ENCODE results near the gene FAM50A. TPM values are rescaled to one million over a fixed set of nuclear protein-coding genes. Genes with fewer than 3 reads are reported as not detected.
"Not testable (repeated sequence)": the region's sequence is repeated elsewhere in the genome, so short reads cannot be mapped to it uniquely, and the experiment has no call there.

FAM50A gene
- total RNA-seq, 1 experiment from 2014 or later = 57.4 TPM

DNA sequence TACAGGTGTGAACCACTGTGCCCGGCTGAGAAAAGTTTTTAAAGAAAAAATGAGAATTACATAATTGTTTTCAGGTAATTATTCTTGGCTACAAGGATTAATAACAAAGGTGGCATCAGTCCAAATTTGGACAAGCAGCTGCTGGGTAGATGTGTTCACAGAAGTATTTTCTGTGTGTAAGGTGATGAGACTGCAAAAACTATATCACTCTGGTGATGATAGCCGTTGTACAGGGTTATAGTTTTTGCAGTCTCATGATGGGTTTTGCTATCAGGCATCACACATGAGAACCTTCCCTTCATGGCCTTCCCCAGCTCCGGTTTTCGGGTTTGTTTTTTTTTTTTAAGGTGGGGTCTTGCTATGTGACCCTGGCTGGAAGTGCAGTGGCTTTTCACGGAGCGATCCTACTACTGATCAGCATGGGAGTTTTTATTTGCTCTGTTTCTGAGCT lies 51.6 kb downstream of the FAM50A start:
- H3K23me2 ChIP-seq (ENCODE audit: insufficient read length, low read depth, low read length, poor library complexity, severe bottlenecking) = no peaks in the 10 kb centered on the region
- H2AK5ac ChIP-seq (ENCODE audit: insufficient read length, low read length) = no peak overlapping the region
- WGBS (ENCODE audit: extremely low coverage, insufficient read length, low lambda C conversion rate) = no CpG with 5 or more reads among the region's 6 CpGs

GRCh38 chrX:154496591-154497137 lies 52.7 kb downstream of the FAM50A start:
- H3K9me3 Mint-ChIP-seq = peaks cover 51 to 61% of the 10 kb centered on the region in 2 experiments
- H2AFZ ChIP-seq (ENCODE audit: low read length); H3K4me3 Mint-ChIP-seq; H3K14ac ChIP-seq (ENCODE audit: insufficient read depth, low read length); H3K27me3 Mint-ChIP-seq (ENCODE audit: low read depth); H3K27ac Mint-ChIP-seq; H3K9me3 ChIP-seq (ENCODE audit: control insufficient read depth, low read depth, low read length); H4K91ac ChIP-seq (ENCODE audit: insufficient read length, low read depth, low read length); H4K20me1 ChIP-seq (ENCODE audit: control insufficient read depth, insufficient read depth, insufficient read length); H3K9ac ChIP-seq (ENCODE audit: extremely low read depth, insufficient read length, low read length); H3K27ac ChIP-seq (ENCODE audit: insufficient read length, low read depth, low read length); H3K4me2 ChIP-seq (ENCODE audit: insufficient read depth, insufficient read length, low read length); H3T11ph ChIP-seq (ENCODE audit: low read length); H3K36me3 Mint-ChIP-seq (ENCODE audit: insufficient read depth in 1 of 3, low read depth in 3 of 3); H2BK5ac ChIP-seq (ENCODE audit: insufficient read length, low read length); DNase-seq; H3K56ac ChIP-seq (ENCODE audit: insufficient read length, low read depth, low read length); H4K5ac ChIP-seq (ENCODE audit: insufficient read length, low read depth, low read length); H2BK15ac ChIP-seq (ENCODE audit: low read depth, low read length); H4K8ac ChIP-seq (replicated peaks; ENCODE audit: insufficient read length, low read depth, low read length); H2BK20ac ChIP-seq (ENCODE audit: low read depth, low read length, poor library complexity, severe bottlenecking); H3K79me2 ChIP-seq (ENCODE audit: insufficient read depth, low read length); H3K4me1 Mint-ChIP-seq; H3K4me1 ChIP-seq (ENCODE audit: insufficient read depth, low read length); H2BK120ac ChIP-seq (ENCODE audit: low read depth, low read length, poor library complexity, severe bottlenecking); H3K4ac ChIP-seq (ENCODE audit: low read depth, low read length); H3K27me3 ChIP-seq (ENCODE audit: insufficient read depth, low read length); H3K18ac ChIP-seq (ENCODE audit: insufficient read length, low read depth, low read length); H3K23ac ChIP-seq (ENCODE audit: insufficient read length, low read depth, low read length); H2AK5ac ChIP-seq (ENCODE audit: insufficient read length, low read length); H2BK12ac ChIP-seq (ENCODE audit: insufficient read length, low read depth, low read length); H3K23me2 ChIP-seq (ENCODE audit: insufficient read length, low read depth, low read length, poor library complexity, severe bottlenecking); H3K79me1 ChIP-seq (ENCODE audit: insufficient read depth, low read depth, low read length, poor library complexity, severe bottlenecking): not testable (repeated sequence)
- no CpG with 5 or more reads among the region's 4 CpGs for WGBS (ENCODE audit: extremely low coverage, insufficient read length, low lambda C conversion rate)

More for the DNA sequence above, 51.6 kb downstream of the FAM50A start:
- Mint-ChIP-seq H3K4me1 (0 out of 4 replicates have a peak, but pooled peaks cover 0 to 3% of the 10 kb centered on the region in 2 experiments), H3K4me3 (no peak overlapping the region), H3K36me3 (ENCODE audit: insufficient read depth in 1 of 3, low read depth in 3 of 3) (no peaks in the 10 kb centered on the region; a peak in 1 of 7 replicates), H3K27me3 (ENCODE audit: low read depth) (peaks cover 7% of the 10 kb centered on the region; the same call in 1 of the 2 replicates), H3K27ac (no peak overlapping the region), H3K9me3 (peaks cover 55 to 65% of the 10 kb centered on the region in 2 experiments)
- Histone ChIP-seq H2BK15ac (ENCODE audit: low read depth, low read length) (no peak overlapping the region), H3K27me3 (ENCODE audit: insufficient read depth, low read length) (no peaks in the 10 kb centered on the region), H2BK12ac (ENCODE audit: insufficient read length, low read depth, low read length) (no peak overlapping the region), H3K4me1 (ENCODE audit: insufficient read depth, low read length) (no peaks in the 10 kb centered on the region), H2BK20ac (ENCODE audit: low read depth, low read length, poor library complexity, severe bottlenecking) (no peak overlapping the region), H4K5ac (ENCODE audit: insufficient read length, low read depth, low read length) (no peak overlapping the region), H3K14ac (ENCODE audit: insufficient read depth, low read length) (no peak overlapping the region), H3K79me2 (ENCODE audit: insufficient read depth, low read length) (no peaks in the 10 kb centered on the region), H3K4me2 (ENCODE audit: insufficient read depth, insufficient read length, low read length) (no peak overlapping the region), H3K27ac (ENCODE audit: insufficient read length, low read depth, low read length) (no peak overlapping the region), H3K9ac (ENCODE audit: extremely low read depth, insufficient read length, low read length) (no peak overlapping the region), H4K91ac (ENCODE audit: insufficient read length, low read depth, low read length) (no peak overlapping the region), H2AFZ (ENCODE audit: low read length) (no peak overlapping the region), H3K56ac (ENCODE audit: insufficient read length, low read depth, low read length) (no peak overlapping the region), H3K18ac (ENCODE audit: insufficient read length, low read depth, low read length) (no peak overlapping the region), H4K20me1 (ENCODE audit: control insufficient read depth, insufficient read depth, insufficient read length) (no peaks in the 10 kb centered on the region), H3T11ph (ENCODE audit: low read length) (no peak overlapping the region), H3K79me1 (ENCODE audit: insufficient read depth, low read depth, low read length, poor library complexity, severe bottlenecking) (no peaks in the 10 kb centered on the region), H2BK120ac (ENCODE audit: low read depth, low read length, poor library complexity, severe bottlenecking) (no peak overlapping the region), H3K9me3 (ENCODE audit: control insufficient read depth, low read depth, low read length) (peaks cover 6% of the 10 kb centered on the region), H3K4ac (ENCODE audit: low read depth, low read length) (no peak overlapping the region), H4K8ac (replicated peaks; ENCODE audit: insufficient read length, low read depth, low read length) (no peak overlapping the region), H3K23ac (ENCODE audit: insufficient read length, low read depth, low read length) (no peak overlapping the region), H2BK5ac (ENCODE audit: insufficient read length, low read length) (no peak overlapping the region)
- no peak for DNase-seq
- TF ChIP-seq, protein P1, sequence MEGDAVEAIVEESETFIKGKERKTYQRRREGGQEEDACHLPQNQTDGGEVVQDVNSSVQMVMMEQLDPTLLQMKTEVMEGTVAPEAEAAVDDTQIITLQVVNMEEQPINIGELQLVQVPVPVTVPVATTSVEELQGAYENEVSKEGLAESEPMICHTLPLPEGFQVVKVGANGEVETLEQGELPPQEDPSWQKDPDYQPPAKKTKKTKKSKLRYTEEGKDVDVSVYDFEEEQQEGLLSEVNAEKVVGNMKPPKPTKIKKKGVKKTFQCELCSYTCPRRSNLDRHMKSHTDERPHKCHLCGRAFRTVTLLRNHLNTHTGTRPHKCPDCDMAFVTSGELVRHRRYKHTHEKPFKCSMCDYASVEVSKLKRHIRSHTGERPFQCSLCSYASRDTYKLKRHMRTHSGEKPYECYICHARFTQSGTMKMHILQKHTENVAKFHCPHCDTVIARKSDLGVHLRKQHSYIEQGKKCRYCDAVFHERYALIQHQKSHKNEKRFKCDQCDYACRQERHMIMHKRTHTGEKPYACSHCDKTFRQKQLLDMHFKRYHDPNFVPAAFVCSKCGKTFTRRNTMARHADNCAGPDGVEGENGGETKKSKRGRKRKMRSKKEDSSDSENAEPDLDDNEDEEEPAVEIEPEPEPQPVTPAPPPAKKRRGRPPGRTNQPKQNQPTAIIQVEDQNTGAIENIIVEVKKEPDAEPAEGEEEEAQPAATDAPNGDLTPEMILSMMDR (conservative IDR thresholded peaks at IDR 0.05) = no peak
